22Rv1 (cell line): ENCODE data around the gene RSRC1.

ENCODE experiments used
- CTCF ChIP-seq: fragments of 450-650 bp; IDR thresholded peaks from 2 replicates; pipeline ENCODE4 v1.5.1; 2017; ENCODE audit warnings: mild to moderate bottlenecking
- ZFX ChIP-seq: fragments of 450-650 bp; IDR thresholded peaks from 2 replicates; pipeline ENCODE4 v1.6.1; 2017; ENCODE audit warnings: antibody characterized with exemption, borderline replicate concordance

- TF ChIP-seq CTCF (peak; percentile 35), ZFX (no peak)
Measured at GRCh38 chr3:158261371-158261991, 151.6 kb downstream of the RSRC1 start.
